Hematopoietic multipotent progenitor cell treated with erythropoietin and hydrocortisone succinate and interleukin-3 and kit ligand, for 4 days (in vitro differentiated cells): Measurements from ENCODE around the gene RABL3.
"Not testable (repeated sequence)": the region's sequence is repeated elsewhere in the genome, so short reads cannot be mapped to it uniquely, and the experiment has no call there.

ENCODE experiments used
- DNase-seq: peaks from one replicate; pipeline ENCODE4 v3.0.0-alpha.2; 2015

RABL3 gene

GRCh38 chr3:120642368-120642948 is 99.9 kb downstream of the RABL3 start:
- peak; percentile 93 for DNase-seq

DNA sequence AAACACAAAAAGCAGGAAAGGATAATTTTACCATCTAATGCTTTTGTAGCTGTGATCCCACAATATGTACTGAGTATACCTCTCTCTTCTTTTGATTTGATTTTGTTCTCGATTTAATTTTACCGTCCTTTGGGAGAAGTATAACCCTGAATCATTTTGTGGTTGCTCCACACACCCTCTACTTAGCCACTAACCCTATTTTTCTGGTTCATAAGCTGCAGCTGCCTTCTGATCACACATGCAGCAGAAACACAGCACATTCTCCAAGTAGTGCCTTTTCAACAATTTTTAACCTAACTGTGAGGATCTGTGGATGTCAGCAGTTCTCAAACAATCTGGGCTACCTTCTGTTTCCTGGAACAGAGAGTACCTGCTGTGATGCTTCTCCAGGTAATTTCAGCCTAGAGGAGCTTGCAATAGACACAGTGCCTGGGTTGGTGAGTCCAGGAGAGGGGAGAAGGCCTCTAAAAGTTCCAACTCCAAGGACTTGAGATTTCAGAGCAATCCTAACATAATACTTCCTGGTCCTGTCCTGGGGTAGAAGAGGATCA is 100.5 kb downstream of the RABL3 start:
- DNase-seq: no peak

- DNase-seq: no peak
These were observed 102.1 kb downstream of the RABL3 start for GRCh38 chr3:120640231-120640630.

DNA sequence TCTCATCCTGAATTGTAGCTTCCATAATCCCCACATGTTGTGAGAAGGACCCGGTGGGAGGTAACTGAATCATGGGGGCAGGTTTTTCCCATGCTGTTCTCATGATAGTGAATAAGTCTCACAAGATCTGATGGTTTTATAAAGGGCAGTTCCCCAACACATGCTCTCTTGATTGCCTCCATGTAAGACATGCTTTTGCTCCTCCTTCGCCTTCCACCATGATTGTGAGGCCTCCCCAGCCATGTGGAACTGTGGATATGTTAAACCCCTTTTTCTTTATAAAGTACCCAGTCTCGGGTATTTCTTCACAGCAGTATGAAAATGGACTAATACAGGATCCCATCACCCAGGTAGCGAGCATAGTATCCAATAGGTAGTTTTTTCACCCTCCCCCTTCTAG is 103.5 kb downstream of the RABL3 start:
- not testable (repeated sequence) for DNase-seq

DNA sequence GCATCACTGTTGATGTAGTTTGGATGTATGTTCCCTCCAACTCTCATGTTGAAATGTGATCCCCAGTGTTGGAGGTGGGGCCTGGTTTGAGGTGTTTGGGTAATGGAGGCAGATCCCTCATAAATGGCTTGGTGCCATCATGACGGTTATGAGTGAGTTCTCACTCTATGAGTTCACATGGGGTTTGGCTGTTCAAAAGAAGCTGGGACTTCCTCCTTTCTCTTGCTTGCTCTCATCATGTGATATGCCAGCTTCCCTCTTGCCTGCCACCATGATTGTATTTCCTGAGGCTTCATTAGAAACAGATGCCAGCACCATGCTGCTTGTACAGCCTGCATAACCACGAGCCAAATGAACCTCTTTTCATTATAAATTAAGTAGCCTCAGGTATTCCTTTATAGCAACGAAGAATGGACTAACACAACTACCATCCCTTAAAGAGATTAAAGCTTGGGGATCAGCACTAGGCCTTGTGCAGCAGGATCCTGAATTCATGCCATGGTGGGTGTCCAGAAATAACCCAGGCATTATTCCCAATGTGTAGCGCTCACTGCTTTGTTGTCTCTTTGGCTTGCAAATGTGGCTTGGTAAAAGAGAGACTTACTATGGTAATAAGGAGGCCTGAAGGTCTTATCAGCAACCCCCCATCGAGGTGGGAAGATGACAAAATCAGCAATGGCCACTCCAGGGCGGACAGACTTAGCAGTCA is 104.3 kb downstream of the RABL3 start:
- DNase-seq: peak; percentile 45

GRCh38 chr3:120636795-120637401 is 105.4 kb downstream of the RABL3 start:
- no peak for DNase-seq
